GM21367 (cell line): ENCODE data around the gene TIMM50.

Experiments used
- ATAC-seq: cut with Tn5 transposase; IDR thresholded peaks from one replicate; pipeline ENCODE4 v1.9.1; 2021; ENCODE audit not compliant: unreplicated experiment

The TIMM50 gene

DNA sequence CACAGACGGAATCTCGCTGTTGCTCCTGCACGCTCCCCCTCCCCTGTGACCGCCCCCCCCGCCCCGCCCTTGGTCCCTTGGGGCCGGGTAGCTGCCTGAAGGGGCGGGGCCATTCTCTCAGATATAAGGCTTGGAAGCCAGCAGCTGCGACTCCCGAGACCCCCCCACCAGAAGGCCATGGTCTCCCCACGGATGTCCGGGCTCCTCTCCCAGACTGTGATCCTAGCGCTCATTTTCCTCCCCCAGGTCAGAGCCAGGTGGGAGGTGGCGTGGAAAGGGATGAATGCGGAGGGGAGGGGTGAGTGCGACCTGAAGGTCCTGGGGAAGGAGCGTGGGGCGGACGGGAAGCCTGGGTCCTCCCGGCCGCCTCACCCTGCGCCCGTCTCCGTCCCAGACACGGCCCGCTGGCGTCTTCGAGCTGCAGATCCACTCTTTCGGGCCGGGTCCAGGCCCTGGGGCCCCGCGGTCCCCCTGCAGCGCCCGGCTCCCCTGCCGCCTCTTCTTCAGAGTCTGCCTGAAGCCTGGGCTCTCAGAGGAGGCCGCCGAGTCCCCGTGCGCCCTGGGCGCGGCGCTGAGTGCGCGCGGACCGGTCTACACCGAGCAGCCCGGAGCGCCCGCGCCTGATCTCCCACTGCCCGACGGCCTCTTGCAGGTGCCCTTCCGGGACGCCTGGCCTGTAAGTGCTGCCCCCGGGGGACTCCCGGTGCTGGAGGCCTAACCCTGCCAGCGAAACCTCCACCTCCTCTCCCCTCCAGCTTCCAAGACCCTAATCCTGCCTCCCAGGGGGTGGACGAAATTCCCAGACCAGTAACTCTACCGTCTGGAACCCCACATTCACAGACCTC, 18.4 kb downstream of the TIMM50 start, which contains the start of gene DLL3:
DLL3 (plus strand) TSS at position 150 of the 845 bp plus-strand sequence; CDS start at position 178, 28 bp downstream.
- ATAC-seq = no peak

DNA sequence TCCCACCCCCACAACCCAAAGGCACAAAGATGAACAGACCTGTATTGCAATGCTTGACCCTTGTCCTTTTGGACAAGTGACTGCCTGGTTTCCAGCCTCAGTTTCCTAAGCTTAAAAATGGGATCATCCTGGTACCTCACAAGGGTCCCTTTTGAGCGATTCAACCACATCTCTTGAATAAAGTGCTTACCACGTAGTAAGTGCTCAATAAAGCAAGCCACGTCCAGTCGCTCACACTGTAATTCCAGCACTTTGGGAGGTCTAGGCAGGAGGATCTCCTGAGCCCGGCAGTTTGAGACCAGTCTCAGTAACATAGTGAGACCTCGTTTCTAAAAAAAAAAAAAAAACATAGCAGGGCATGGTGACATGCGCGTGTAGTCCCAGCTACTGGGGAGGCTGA, 19.3 kb downstream of the TIMM50 start:
- no peak for ATAC-seq

DNA sequence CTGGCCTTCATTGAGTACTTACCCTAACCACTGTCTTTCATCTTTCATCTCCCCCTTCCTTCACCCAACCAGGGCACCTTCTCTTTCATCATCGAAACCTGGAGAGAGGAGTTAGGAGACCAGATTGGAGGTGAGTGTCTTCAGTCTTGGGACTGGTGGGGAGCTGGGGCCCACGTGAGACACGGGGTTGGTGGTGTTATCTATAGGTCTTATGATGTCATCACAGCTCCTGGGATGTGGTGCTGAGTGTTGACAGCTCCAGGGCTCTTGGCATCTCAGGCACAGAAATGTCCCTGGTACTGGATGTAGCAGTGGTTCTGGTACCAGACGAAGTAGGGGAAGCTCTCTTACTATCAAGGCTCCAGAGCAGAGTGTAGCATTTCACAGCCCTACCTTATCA, 19.9 kb downstream of the TIMM50 start:
- ATAC-seq = no peak

DNA sequence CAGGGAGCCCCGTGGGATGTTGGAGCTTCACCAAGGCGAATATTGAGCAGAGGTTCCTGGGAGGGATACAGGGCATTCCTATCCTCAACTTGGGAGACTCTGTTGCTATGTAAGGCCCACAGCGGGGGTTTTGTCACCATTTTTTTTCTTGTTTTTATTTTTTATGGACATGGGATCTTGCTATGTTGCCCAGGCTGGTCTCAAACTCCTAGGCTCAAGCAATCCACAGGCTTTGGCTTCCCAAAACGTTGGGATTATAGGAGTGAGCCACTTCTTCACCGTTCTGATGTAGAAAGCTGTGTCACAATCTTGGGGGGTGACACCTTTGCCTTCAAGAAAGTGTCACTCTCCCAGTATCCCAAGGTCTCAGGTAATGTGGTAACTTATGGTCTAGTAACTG, 20.7 kb downstream of the TIMM50 start:
- no peak for ATAC-seq

DNA sequence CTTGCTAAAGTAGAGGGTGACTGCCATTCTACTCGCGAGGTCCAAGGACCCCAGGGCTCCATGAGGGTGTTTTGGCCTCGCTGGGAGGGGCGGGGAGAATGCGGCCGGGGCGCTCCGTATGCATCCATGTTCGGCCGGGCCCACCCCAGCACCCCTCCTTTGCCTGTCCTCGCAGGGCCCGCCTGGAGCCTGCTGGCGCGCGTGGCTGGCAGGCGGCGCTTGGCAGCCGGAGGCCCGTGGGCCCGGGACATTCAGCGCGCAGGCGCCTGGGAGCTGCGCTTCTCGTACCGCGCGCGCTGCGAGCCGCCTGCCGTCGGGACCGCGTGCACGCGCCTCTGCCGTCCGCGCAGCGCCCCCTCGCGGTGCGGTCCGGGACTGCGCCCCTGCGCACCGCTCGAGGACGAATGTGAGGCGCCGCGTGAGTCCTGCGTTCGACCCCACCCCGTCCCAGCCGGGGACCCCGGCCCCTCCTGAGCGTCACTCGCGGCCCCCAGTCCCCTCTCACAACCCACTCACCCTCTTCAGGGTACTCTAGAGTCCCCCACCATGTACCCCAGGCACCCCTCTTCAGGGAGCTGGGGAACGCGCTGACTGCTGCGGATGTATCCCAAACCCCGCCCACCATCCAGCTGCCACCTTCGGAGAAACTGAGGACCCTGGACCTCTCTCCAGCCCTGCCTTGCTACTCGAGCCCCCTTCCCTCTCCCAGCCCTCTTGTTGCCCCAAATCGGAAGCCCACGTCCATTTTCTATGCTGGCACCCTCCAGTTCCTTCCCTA, 22.2 kb downstream of the TIMM50 start:
- ATAC-seq = no peak

DNA sequence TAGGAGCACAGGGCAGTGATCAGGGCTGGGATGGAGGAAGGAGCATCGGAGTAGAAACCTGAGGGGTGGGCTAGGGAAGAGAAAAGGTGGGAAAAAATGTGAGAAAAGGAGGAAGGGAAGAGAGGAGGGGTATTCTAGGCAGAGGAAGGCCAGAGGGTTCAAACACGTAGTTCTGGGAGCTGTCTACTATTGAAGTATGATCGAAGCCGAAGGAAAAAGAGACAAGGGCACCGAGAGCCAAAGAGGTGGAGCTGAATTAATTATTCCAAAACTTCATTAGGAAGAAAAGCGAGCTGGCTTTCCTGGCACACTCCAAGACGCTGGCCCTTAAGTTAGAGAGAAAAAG, 25.9 kb downstream of the TIMM50 start:
- no peak for ATAC-seq

DNA sequence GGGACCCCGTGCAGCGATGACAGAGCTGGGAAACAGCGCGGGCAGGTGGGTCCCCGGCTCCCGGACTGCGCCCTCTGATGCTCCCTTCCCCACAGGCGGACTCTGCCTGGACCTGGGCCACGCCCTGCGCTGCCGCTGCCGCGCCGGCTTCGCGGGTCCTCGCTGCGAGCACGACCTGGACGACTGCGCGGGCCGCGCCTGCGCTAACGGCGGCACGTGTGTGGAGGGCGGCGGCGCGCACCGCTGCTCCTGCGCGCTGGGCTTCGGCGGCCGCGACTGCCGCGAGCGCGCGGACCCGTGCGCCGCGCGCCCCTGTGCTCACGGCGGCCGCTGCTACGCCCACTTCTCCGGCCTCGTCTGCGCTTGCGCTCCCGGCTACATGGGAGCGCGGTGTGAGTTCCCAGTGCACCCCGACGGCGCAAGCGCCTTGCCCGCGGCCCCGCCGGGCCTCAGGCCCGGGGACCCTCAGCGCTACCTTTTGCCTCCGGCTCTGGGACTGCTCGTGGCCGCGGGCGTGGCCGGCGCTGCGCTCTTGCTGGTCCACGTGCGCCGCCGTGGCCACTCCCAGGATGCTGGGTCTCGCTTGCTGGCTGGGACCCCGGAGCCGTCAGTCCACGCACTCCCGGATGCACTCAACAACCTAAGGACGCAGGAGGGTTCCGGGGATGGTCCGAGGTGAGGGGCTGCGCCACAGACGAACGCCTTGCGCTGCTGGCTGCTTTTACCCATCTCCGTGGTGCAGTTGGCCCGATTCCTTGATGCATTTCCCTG, 26.5 kb downstream of the TIMM50 start:
- ATAC-seq = no peak

DNA sequence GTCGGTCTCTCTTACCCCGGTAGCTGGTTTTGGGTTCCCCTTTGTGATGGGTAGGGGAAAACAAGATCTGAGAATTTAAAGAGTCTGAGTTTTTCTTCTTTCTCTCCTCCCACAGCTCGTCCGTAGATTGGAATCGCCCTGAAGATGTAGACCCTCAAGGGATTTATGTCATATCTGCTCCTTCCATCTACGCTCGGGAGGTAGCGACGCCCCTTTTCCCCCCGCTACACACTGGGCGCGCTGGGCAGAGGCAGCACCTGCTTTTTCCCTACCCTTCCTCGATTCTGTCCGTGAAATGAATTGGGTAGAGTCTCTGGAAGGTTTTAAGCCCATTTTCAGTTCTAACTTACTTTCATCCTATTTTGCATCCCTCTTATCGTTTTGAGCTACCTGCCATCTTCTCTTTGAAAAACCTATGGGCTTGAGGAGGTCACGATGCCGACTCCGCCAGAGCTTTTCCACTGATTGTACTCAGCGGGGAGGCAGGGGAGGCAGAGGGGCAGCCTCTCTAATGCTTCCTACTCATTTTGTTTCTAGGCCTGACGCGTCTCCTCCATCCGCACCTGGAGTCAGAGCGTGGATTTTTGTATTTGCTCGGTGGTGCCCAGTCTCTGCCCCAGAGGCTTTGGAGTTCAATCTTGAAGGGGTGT, 27.2 kb downstream of the TIMM50 start:
- no peak for ATAC-seq

DNA sequence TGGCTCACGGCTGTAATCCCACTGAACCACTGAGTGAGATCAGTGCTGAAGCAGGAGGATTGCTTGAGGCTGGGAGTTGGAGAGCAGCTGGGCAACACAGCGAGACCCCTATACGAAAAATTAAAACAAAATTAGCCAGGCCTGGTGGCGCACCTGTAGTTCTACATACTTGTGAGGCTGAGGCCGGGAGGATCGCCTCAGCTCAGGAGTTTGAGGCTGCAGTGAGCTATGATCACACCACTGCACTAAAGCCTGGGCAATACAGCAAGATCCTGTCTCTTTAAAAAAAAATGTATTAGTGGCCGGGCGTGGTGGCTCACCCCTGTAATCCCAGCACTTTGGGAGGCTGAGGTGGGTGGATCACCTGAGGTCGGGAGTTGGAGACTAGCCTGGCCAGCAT, 28.0 kb downstream of the TIMM50 start:
- no peak for ATAC-seq

DNA sequence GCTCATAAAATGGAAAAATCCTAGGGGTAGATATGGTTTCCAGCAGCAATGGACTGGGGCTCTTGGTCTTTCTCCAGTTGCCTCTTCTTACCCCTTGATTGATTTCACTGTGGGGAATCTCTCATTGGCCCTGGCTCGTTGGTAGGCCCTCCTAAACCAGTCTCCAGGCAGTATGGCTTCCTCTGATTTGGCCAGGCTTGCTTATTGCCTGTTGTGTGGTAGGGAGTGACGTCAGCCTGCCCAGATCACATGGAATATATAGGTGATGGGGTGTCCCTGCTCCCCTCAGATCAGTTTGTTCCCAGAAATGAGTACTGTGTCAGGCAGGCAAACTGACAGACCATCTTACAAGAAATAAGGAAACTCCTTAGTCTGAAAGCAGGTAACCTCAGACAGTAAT, 28.6 kb downstream of the TIMM50 start:
- ATAC-seq = no peak

DNA sequence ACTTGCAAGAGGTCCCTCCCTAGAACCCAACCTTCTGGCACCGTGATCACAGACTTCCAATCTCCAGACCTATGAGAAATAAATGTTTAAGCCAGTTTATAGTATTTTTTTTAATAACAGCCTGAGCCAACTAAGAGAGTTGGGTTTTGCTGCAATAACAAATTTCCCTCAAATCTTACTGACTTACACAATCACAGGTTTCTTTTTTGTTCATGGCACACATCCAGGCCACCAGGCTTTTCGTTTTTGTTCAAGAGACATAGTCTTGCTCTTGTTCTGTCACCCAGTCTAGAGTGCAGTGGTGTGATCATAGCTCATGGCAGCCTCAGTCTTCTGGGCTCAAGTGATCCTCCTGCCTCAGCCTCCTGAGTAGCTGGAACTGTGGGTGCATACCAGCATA, 32.4 kb downstream of the TIMM50 start:
- ATAC-seq = no peak

DNA sequence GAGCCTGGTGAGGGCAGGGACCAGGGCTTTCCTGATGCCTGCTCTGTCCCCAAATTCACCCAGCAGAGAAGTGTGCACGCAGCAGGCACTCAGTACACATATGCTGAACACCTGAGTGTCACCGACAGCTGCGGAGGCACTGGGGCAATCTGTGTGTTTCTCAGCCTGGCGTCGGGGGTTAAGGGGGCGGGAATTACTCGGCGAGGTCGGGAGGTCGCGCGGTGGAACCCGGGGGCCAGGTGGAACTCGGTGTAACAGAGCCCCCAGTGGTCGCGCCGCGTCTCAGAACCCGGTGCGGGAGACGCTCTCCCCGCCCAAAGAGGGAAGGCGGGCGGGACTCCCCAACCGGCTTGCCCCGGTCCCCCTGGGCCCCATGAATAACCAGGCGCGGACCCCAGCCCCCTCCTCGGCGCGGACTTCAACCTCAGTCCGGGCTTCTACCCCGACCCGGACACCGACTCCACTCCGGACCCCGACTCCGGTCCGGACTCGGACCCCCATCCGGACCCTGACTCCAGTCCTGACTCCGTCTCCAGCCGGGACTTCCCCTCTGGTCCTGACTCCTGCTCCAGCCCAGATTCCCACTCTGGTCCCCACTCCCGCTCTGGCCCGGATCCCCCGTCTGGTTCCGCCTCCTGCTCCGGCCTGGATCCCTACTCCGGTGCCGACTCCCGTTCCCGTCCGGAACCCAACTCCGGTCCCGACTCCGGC, 34.4 kb downstream of the TIMM50 start, which contains the start of gene SELENOV:
SELENOV (plus strand) TSS at position 300 of the 711 bp plus-strand sequence; CDS start at position 374, 74 bp downstream.
- no peak for ATAC-seq

DNA sequence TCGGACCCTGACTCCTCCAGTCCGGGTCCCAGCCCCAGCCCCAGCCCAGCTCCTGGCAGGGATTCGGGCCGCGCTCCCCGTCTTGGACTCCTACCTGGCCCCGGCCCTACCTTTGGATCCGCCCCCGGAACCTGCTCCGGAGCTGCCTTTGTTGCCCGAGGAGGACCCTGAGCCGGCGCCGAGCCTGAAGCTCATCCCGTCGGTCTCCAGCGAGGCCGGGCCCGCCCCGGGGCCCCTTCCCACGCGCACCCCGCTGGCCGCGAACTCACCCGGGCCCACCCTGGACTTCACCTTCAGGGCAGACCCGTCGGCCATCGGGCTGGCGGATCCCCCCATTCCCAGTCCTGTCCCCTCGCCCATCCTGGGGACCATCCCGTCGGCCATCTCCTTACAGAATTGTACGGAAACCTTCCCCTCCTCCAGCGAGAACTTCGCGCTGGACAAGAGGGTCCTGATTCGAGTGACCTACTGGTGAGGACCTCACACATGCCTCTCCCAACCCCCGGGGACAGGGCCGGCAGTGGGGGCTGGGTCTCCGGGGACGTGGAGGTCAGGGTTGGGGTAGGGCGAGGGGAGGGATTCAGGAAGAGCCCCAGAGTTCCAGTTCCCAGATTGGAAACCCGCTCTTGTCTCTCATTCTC, 35.0 kb downstream of the TIMM50 start:
- ATAC-seq = no peak

DNA sequence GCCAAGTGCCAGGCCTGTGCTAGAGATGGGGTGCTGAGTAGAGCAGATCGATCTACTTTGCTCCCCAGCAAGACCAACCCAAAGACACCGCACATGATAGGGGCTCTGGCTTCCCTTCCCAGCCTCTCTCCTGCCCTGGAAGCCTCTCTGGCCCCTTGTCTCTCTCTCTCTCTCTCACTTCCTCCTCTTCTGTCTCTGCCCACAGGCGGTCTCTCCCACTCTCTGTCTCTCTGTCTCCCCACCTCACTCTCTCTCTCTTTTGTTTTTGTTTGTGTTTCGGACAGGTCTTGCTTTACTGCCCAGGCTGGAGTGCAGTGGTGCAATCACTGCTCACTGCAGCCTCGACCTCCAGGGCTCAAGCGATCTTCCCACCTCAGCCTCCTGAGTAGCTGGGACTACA, 35.6 kb downstream of the TIMM50 start:
- ATAC-seq = no peak

DNA sequence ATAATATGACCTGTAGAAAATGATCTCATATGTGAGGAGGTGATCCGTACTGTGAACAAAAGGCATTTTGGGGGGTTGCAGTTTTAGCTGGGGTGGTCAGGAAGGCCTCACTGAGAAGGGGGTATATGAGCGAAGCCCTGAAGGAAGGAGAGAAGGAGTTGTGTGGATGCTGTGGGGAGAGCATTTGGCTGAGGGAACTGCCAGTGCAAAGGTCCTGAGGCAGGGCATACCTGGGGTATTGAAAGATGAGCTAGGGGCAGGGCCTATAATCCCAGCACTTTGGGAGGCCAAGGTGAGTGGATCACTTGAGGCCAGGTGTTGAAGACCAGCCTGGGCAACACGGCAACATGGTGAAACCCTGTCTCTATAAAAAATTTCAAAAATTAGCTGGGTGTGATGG, 36.8 kb downstream of the TIMM50 start:
- ATAC-seq = no peak

DNA sequence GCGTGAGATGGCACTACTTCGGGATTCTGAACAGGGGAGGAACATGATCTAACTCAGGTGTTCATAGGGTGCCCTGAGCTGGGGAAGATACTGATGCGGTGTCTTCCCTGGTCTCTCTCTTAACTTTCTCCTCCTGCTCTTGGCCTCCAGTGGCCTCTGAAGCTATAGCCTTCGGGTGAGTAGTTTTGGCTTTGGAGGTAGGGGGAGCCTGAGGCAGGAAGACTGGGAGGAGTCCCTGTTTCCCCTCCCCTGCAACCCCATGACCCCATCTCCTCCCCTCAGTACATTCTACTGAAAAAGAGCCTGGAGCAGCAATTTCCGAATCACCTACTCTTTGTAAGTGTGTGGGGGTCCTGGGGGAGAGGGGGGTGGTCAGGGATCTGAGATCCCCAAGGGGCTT, 37.8 kb downstream of the TIMM50 start:
- ATAC-seq = no peak

DNA sequence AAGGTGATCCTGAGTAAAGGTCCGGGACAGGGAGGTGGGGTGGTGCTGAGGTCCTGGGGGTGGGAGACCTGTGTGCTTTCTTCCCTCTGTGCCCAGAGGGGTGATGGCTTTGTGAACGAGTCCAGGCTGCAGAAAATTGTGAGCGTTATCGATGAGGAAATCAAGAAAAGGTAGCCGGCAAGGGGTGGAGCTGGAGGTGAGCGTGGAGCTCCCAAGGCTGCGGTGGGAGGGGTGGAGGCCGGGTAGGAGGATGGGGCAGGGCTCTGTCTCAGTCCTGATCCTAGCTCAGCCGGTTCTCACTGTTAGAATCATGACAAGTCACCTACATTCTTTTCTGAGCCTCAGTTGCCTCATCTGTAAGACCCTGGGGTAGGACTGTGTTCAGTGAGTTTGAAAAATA, 38.3 kb downstream of the TIMM50 start:
- ATAC-seq = no peak

DNA sequence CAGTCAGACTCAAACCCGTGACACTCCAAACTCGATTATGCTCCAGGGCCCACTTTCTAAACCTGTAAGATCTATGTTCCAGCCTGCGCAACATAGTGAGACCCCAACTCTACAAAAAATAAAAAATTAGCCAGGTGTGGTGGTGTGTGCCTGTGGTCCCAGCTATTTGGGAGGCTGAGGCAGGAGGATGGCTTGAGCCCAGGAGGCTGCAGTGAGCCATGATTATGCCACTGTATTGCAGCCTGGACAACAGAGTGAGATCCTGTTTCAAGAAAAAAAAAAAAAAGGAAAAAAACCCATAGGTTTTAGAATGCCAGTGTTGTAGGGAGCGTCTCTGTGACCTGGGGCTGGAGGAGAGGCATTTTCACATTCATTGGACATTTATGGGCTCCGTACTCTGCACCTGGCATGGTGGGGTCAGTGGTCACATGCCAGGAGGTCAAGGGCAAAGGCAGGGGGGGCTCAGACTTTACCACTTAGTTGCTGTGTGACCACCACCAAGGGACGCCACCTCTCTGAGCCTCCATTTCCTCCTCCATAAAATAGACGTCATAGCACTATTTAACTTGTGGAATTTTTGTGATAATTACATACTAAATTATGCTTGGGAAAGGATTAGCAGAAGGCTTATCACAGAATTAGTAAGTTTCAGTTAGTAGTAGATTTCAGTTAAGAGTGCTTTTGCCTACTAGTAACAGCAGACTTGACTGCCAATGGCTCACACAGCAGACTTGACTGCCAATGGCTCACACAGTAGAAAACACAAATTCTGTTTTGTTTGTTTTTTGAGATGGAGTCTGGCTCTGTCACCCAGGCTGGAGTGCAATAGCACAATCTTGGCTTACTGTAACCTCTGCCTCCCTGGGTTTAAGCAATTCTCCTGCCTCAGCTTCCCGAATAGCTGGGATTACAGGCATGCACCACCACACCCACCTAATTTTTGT, 40.2 kb downstream of the TIMM50 start:
- no peak for ATAC-seq

DNA sequence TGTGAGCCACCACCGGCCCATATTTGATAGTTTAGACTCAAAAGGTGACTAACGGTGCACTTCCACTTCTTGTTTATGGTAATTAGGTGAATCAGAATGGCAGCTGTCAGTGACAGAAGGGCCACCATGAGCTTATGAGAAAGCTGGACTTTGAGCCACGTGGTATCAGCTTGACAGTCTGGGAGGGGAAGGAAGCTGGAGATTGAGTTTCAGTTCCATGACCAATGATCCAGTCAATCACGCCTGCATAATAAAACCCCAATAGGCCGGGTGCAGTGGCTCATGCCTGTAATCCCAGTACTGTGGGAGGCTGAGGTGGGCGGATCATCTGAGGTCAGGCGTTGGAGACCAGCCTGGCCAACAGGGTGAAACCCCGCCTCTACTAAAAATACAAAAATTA, 43.9 kb downstream of the TIMM50 start:
- ATAC-seq = no peak
